Right renal cortex interstitium (tissue), 3 donors: ENCODE results near the gene SFN. TPM values are rescaled to one million over a fixed set of nuclear protein-coding genes. Genes with fewer than 3 reads are reported as not detected.

Source experiments
- DNase-seq, 3 donors: peaks; one replicate each; pipeline ENCODE4 v3.0.0-alpha.2; 2013; ENCODE audit warnings: low read depth in 3 of 3, low spot score in 2 of 3
- polyA plus RNA-seq, 3 donors: library from polyadenylated mRNA; unstranded; fragments of 120-200 nt; gene quantifications; one replicate each; pipeline ENCODE4 v1.2.1, GENCODE V29; 2013; ENCODE audit not compliant: insufficient read length in 3 of 3

Gene SFN
- polyA plus RNA-seq, 3 donors: 0.28 to 0.75 (median 0.46) TPM

DNA sequence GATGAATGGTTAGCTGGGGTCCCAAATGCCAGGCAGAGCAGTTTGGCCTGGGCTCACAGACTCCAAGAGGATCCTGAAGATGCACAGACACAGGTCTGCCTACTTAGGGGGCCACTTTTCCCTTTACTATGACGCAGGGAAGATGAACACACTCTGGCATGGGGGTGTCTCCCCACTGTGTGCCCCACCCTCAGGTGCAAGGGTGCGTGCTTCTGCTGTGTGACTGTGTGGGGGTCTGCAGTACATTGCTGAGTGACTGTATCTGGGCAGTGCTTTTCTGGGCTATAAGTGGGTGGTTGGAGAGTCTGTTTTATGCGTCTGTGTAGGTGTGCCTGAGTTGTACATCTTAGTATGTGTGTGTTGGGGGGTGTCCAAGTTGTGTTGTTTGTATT lies 47.0 kb downstream of the SFN start:
- no peak for DNase-seq

GRCh38 chr1:26910343-26911160 lies 47.6 kb downstream of the SFN start:
- no peak for DNase-seq

DNA sequence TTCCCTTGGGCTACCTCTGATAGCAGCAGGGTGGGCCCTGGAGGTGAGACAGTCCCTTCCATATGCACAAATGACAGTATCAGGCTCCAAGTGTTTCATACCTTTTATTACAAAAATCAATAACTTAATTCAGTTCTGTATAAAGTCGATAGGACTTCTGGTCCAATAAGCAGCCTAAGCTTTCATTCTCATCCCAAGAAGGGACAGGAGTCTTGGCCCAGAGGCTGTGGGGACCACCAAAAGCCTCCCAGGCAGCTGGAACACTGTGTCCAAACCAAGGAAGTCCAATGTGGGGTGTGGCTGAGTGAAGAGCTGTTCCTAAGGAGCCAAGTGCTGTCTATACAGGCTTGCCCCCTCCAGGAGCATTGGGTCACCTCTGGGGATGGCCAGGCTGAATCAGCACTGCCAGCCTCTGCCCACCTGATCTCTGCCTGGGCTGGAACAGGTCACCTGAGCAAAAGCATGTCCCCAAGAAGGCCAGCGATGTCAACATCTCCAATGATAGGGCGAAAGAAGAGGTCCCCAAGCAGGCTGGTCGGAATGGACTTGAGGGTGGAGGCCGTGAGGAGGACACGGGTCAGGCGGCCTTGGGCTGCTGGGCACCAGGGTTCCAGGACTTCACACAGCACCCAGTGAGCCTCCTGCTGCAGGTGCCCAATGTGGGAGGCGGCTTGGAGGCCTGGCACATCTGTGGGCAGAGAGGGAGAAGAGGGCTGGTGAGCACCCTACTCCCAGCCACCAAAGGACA lies 48.6 kb downstream of the SFN start:
- DNase-seq: no peak

DNA sequence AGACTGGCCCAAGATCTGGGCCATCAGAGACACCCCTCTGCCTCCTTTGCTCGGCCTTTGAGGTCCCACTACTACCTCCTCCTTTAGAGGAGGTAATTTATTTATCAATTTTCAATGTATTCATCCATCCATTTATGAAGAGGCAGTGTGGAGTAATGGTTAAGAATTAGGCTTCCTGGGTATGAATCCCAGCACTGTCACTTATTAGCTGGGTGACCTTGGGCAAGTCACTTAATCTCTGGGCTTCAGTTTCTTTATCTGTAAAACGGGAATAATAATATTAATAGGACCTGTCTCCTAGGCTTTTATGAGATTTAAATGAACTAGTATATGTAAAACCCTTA lies 49.2 kb downstream of the SFN start:
- no peak for DNase-seq

DNA sequence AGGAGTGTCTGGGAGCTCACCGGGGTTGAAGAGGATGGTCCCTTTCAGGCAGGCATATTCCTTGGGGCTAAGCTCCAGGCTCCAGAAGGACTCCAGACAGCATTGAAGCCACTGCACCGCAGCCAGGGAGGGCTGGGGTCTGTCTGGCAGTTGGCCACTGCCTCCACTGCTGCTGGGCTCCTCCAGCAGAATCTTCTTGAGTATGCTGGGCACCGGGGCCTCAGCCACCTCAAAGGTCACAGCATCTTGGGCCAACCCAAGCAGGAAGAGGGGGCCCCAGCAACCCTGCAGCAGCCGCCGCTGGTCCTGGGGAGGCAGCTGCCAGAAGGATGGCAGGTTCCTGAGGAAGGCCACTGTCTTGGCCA lies 50.4 kb downstream of the SFN start:
- DNase-seq: no peak

Other genes starting within 250 kb of the SFN start
- 10 to 100 TPM; 85.3 to 89.6 (median 88.3) TPM for gene ARID1A, start 167.1 kb upstream of the SFN start, polyA plus RNA-seq
- gene PIGV, start 75.2 kb upstream of the SFN start, polyA plus RNA-seq: 10 to 100 TPM; 17.7 to 19.9 (median 19.2) TPM
- gene ZDHHC18, start 36.5 kb upstream of the SFN start, polyA plus RNA-seq: 10 to 100 TPM; 18.6 to 19.3 (median 19.0) TPM
- gene GPN2, start 27.1 kb downstream of the SFN start, polyA plus RNA-seq: 10 to 100 TPM; 26.4 to 27.4 (median 27.0) TPM
- gene GPATCH3, start 37.3 kb downstream of the SFN start, polyA plus RNA-seq: 10 to 100 TPM; 14.1 to 15.5 (median 15.2) TPM
- 1 to 10 TPM; 1.2 to 1.6 (median 1.3) TPM for gene NR0B2, start 50.8 kb downstream of the SFN start, polyA plus RNA-seq
- 10 to 100 TPM; 84.6 to 93.0 (median 92.7) TPM for gene NUDC, start 58.6 kb downstream of the SFN start, polyA plus RNA-seq
- gene KDF1, start 97.3 kb downstream of the SFN start, polyA plus RNA-seq: 10 to 100 TPM in 1 of 3 donors, 1 to 10 TPM in 2; 8.6 to 10.4 (median 9.3) TPM
- 1 to 10 TPM; 4.9 to 5.9 (median 5.4) TPM for gene TRNP1, start 130.5 kb downstream of the SFN start, polyA plus RNA-seq
- 1 to 10 TPM in 2 of 3 donors, under 1 TPM in 1; 0.80 to 1.4 (median 1.0) TPM for gene TENT5B, start 149.7 kb downstream of the SFN start, polyA plus RNA-seq